Amniotic epithelial cell (primary cell): ENCODE measurements around the gene CERT1.

ENCODE experiments used
- DNase-seq: peaks from one replicate; pipeline ENCODE4 v3.0.0-alpha.2; 2010; ENCODE audit warnings: low read depth

The CERT1 gene

GRCh38 chr5:75389430-75389829, 122.0 kb downstream of the CERT1 start:
- no peak for DNase-seq

DNA sequence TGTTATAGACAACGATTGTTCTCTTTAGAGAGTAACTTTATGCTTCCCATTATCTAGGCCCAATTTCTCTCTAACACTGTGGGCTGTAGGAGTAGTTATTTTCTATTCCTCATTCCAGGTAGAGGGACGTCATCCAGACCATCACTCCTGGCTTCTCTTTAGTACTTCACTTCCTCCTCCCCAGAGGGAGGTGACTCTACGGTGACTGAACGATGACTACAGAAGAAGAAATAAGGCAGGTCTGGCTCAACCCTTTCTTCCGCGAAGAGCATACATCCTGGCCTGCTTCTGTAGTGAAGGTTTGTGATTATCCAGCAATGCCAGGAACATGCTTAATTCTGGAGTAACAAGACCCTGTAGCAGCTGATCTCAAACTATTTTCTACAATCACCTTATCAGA, 123.6 kb downstream of the CERT1 start:
- DNase-seq, result no peak

- no peak for DNase-seq
Measured at GRCh38 chr5:75384218-75384617, 127.2 kb downstream of the CERT1 start.

- no peak for DNase-seq
Measured at GRCh38 chr5:75381456-75381855, 130.0 kb downstream of the CERT1 start.

- DNase-seq, result no peak
Measured at GRCh38 chr5:75380099-75380498, 131.3 kb downstream of the CERT1 start.

DNA sequence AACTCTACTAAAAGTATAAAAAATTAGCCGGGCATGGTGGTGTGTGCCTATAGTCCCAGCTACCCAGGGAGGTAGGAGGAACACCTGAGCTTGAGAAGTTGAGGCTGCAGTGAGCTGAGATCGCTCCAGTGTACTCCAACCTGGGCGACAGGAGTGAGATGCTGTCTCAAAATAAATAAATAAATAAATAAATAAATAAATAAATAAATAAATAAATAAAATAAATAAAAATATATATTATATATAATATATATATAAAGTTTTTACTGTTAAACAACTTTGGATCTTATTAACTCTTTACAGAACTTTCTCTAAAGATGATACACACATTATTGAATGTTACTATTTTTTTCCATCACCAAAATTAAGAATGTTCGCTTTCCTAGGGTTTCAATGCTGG, 136.0 kb downstream of the CERT1 start:
- DNase-seq, result no peak

GRCh38 chr5:75374394-75374814, 137.0 kb downstream of the CERT1 start:
- DNase-seq, result no peak

GRCh38 chr5:75373862-75374261, 137.6 kb downstream of the CERT1 start:
- DNase-seq, result no peak

- DNase-seq, result peak; percentile 51
Measured at GRCh38 chr5:75368391-75368790, 143.0 kb downstream of the CERT1 start.

DNA sequence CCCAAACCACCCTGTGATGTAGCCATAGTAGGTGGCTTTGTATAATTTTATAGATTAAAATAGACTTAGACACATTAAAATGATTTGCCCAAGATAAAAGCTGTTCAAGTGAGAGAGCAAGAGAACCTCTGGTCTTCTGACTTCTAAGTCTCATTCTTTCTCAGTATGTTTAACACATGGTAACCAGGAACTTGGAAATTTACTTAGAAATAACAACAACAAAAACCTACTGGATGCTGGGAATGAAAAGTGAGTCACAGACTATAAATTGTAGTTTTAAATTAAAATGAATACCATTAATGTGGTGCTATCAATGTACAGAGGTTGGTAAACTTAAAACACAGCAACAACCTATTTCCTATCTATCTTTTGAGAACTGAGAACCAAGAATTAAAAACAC, 144.0 kb downstream of the CERT1 start:
- DNase-seq, result no peak

GRCh38 chr5:75366787-75367186, 144.6 kb downstream of the CERT1 start:
- no peak for DNase-seq

DNA sequence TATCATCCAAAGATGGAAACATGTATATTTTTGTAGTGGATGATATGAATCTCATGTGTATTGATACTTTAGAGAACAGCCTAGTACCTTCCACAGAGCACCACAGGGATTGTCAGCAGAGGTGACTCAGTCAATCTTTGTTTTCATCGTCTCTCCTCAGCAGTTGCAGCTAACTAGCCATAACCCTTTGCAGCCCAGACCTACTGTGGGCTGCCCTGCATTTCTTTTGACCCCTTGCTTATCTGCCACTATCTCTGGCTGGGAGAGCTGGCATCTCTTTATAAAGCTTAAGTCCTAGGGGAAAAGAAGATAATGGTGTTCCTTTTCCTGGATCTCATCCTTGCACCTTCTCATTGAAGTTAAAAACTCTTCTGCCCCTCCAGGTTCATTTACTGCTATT, 145.7 kb downstream of the CERT1 start:
- DNase-seq, result no peak

- DNase-seq, result no peak
Measured at GRCh38 chr5:75364571-75365280, 146.7 kb downstream of the CERT1 start.

DNA sequence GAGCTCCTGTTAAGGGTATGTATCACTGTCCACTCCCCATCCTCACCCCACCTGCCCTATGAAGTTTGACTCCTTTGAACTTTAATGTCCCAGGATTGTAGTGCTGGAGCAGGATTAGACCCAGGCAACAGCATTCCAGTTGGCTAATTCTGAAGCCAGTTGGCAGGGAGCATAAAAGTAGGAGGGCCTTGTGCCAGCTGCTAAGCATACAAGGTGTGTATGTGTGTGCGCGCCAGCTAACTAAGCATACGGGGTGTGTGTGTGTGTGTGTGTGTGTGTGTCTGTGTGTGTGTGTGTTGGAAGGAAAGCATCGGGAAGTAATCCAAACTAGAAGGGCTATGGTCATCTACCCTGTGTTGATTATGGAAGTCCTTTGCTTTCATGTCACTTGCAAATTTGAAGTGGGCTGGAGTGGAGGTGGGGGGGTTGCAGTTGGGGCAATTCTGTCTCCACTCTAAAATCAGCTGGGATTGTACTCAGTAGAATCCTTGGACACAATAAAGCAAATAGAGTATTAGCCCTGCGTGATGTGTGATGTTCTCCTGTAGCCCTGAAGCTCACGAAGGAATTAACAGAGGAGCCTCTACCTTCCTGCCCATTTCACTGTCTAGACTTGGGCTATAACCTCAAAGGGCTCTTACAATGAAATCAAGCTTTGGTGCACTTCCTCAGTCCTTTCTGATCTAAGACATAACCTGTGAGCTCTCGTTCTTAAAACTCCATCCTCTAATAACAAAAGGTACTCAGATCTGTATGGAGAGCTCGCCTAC, 147.5 kb downstream of the CERT1 start:
- DNase-seq, result peak; percentile 34

GRCh38 chr5:75363111-75363510, 148.3 kb downstream of the CERT1 start:
- no peak for DNase-seq

- DNase-seq, result no peak
Measured at GRCh38 chr5:75362474-75362975, 148.9 kb downstream of the CERT1 start.

- DNase-seq, result no peak
Measured at GRCh38 chr5:75361310-75361709, 150.1 kb downstream of the CERT1 start.

GRCh38 chr5:75358117-75358516, 153.3 kb downstream of the CERT1 start:
- no peak for DNase-seq

DNA sequence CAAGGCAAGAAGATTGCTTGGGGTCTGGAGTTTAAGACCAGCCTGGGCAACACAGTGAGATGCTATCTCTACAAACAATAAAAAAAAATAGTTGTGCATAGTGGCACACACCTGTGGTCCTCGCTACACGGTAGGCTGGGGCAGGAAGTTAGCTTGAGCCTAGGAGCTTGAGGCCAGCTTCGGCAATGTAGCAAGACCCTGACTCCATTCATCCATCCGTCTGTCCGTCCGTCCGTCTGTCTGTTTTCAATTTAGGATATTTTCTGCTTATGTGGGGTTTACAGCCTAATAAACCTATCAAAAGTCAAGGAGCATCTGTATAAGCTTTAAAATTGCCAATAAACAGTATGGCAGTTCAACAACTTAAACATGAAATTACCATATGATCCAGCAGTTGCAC, 154.7 kb downstream of the CERT1 start:
- no peak for DNase-seq

DNA sequence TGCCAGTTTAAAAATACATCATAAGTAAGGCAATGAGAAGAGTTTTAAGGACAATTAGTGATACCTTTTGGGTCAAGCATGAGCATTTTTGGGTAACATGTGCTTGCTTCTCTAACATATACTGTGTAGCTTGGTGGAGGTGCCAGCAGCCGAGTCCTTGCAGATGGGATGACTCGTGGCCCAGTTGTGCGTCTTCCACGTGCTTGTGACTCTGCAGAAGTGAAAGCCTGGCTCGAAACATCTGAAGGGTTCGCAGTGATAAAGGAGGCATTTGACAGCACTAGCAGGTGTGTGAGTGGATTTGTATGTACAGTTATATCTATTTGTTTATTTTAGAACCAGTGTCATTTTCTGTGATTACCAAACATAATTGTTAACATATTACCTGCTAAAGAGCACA, 156.2 kb downstream of the CERT1 start:
- no peak for DNase-seq

DNA sequence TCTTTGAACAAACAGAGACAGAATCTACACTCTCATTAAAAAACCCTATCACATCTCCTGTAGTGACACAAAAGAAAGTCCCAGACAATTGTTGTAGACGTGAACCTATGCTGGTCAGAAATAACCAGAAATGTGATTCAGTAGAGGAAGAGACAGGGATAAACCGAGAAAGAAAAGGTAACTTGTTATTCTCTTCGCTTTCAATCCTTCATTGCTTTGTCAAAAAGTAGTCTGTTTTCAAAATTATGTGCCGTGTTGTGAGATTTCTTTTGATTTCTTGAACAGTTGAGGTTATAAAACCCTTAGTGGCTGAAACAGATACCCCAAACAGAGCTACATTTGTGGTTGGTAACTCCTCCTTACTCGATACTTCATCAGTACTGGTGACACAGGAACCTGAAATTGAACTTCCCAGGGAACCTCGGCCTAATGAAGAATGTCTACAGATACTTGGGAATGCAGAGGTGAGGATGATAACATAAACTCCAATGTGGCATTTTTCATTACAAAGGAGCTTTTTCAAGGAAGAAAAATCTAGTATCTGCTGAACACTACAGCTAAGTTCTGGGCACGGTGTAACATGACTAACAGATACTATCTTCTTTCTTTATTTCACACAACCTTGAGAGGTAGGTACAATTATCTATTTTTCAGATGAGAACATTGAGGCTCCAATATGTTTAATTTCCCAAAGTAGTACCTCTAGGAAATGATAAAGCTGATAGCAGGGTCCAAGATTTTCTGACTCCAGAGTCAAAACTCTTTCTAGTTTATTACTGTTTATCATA, 160.1 kb downstream of the CERT1 start:
- DNase-seq, result no peak

- no peak for DNase-seq
Measured at GRCh38 chr5:75349663-75350062, 161.8 kb downstream of the CERT1 start.

DNA sequence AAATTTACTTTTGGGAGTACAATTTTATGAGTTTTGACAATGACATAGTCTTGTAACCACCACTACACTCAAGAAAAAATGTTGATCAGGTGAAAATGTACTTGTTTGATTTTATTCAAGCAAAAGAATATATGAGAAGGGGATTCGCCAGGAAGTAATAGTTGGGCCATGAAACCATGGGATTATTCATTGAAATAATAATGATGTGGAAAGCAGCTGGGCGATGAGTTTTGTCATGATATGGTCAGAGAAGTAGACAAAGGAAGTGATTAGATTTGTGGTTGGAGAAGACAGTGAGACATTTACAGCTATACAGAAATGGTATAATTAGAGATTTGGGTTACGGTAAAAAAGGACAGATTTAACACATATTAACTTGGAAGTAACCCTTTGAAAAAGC, 163.2 kb downstream of the CERT1 start:
- no peak for DNase-seq
